ENCODE data around the gene SERPINA9. TPM values are rescaled to one million over a fixed set of nuclear protein-coding genes. Genes with fewer than 3 reads are reported as not detected.

Gene SERPINA9
- total and polyA plus RNA-seq, 4 donors = not detected

- Histone ChIP-seq H3K4me1 (ENCODE audit: control insufficient read depth in 5 of 5, insufficient read depth in 5 of 5, low read length in 5 of 5) (no peaks in the 10 kb centered on the region), H3K36me3 (ENCODE audit: control insufficient read depth in 4 of 4, insufficient read depth in 4 of 4, low read length in 4 of 4) (no peaks in the 10 kb centered on the region), H3K9me3 (ENCODE audit: control insufficient read depth in 4 of 4, insufficient read depth in 3 of 4, low read length in 3 of 4) (peaks cover 0 to 2% (median 1%) of the 10 kb centered on the region in 4 donors), H3K27me3 (ENCODE audit: control insufficient read depth in 3 of 3, insufficient read depth in 3 of 3, low read length in 2 of 3) (peaks cover 0 to 3% (median 0%) of the 10 kb centered on the region in 3 donors), H3K9ac (ENCODE audit: insufficient read depth in 1 of 2, low read length in 2 of 2) (no peak overlapping the region), H3K27ac (ENCODE audit: low read depth in 1 of 2, low read length in 1 of 2) (no peak overlapping the region), H3K4me3 (no peak overlapping the region)
- TF ChIP-seq, protein P1, sequence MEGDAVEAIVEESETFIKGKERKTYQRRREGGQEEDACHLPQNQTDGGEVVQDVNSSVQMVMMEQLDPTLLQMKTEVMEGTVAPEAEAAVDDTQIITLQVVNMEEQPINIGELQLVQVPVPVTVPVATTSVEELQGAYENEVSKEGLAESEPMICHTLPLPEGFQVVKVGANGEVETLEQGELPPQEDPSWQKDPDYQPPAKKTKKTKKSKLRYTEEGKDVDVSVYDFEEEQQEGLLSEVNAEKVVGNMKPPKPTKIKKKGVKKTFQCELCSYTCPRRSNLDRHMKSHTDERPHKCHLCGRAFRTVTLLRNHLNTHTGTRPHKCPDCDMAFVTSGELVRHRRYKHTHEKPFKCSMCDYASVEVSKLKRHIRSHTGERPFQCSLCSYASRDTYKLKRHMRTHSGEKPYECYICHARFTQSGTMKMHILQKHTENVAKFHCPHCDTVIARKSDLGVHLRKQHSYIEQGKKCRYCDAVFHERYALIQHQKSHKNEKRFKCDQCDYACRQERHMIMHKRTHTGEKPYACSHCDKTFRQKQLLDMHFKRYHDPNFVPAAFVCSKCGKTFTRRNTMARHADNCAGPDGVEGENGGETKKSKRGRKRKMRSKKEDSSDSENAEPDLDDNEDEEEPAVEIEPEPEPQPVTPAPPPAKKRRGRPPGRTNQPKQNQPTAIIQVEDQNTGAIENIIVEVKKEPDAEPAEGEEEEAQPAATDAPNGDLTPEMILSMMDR (IDR thresholded peaks at IDR 0.05; ENCODE audit: control extremely low read depth, extremely low read depth) = no peak
- no peak for ATAC-seq (ENCODE audit: insufficient read depth, low FRiP score)
- WGBS, 2 donors = 71 to 80% methylated on average over 16 of the region's 16 CpGs
- no peak for DNase-seq
Observed at GRCh38 chr14:94473666-94474410, 2.2 kb downstream of the SERPINA9 start.

DNA sequence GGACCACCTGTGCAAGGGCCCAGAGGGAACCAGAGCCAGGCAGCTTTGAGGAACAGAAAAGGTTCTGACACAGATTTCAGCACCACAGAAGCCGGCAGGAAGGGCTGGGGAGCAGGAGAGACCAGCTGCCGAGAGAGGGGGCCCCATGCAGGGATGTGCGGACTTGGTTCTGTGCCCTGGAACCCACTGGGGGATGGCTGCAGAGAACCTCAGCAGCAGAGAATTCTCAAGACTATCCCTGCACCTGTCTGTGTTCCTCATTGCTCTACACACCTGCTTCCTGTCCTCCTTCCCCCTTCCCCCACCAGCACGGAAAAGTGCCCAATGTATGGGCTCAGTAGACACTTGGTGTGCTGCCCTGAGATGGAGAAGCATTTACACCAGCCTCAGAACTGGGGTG is 3.2 kb downstream of the SERPINA9 start:
- Histone ChIP-seq H3K4me3 (no peak overlapping the region), H3K27ac (ENCODE audit: low read depth in 1 of 2, low read length in 1 of 2) (no peak overlapping the region), H3K27me3 (ENCODE audit: control insufficient read depth in 3 of 3, insufficient read depth in 3 of 3, low read length in 2 of 3) (peaks cover 0 to 6% (median 0%) of the 10 kb centered on the region in 3 donors), H3K4me1 (ENCODE audit: control insufficient read depth in 5 of 5, insufficient read depth in 5 of 5, low read length in 5 of 5) (no peaks in the 10 kb centered on the region), H3K36me3 (ENCODE audit: control insufficient read depth in 4 of 4, insufficient read depth in 4 of 4, low read length in 4 of 4) (no peaks in the 10 kb centered on the region), H3K9me3 (ENCODE audit: control insufficient read depth in 4 of 4, insufficient read depth in 3 of 4, low read length in 3 of 4) (no peaks in the 10 kb centered on the region), H3K9ac (ENCODE audit: insufficient read depth in 1 of 2, low read length in 2 of 2) (no peak overlapping the region)
- TF ChIP-seq, protein P1 (IDR thresholded peaks at IDR 0.05; ENCODE audit: control extremely low read depth, extremely low read depth) = no peak
- DNase-seq (no peak), ATAC-seq (ENCODE audit: insufficient read depth, low FRiP score) (no peak)
- 57 to 73% methylated on average over 4 of the region's 4 CpGs for WGBS, 2 donors

GRCh38 chr14:94471045-94471444 is 5.0 kb downstream of the SERPINA9 start:
- 89 to 90% methylated on average over 2 of the region's 2 CpGs for WGBS, 2 donors
- TF ChIP-seq, protein P1 (IDR thresholded peaks at IDR 0.05; ENCODE audit: control extremely low read depth, extremely low read depth) = no peak
- Histone ChIP-seq H3K9ac (ENCODE audit: insufficient read depth in 1 of 2, low read length in 2 of 2) (no peak overlapping the region), H3K27ac (ENCODE audit: low read depth in 1 of 2, low read length in 1 of 2) (no peak overlapping the region), H3K36me3 (ENCODE audit: control insufficient read depth in 4 of 4, insufficient read depth in 4 of 4, low read length in 4 of 4) (no peaks in the 10 kb centered on the region), H3K27me3 (ENCODE audit: control insufficient read depth in 3 of 3, insufficient read depth in 3 of 3, low read length in 2 of 3) (peaks cover 0 to 6% (median 0%) of the 10 kb centered on the region in 3 donors), H3K4me1 (ENCODE audit: control insufficient read depth in 5 of 5, insufficient read depth in 5 of 5, low read length in 5 of 5) (no peaks in the 10 kb centered on the region), H3K4me3 (no peak overlapping the region), H3K9me3 (ENCODE audit: control insufficient read depth in 4 of 4, insufficient read depth in 3 of 4, low read length in 3 of 4) (peaks cover 0 to 1% (median 0%) of the 10 kb centered on the region in 4 donors)
- ATAC-seq (ENCODE audit: insufficient read depth, low FRiP score) (no peak), DNase-seq (no peak)

Measured in lung (tissue), 12 donors.